IMR-90 (cell line): ENCODE data around the gene PLEKHO2. TPM values are rescaled to one million over a fixed set of nuclear protein-coding genes. Genes with fewer than 3 reads are reported as not detected.

Experiments
- ATAC-seq: fragments of 200-7000 bp; cut with Tn5 transposase; 2 replicates; pipeline ENCODE4 v1.9.1; 2020; ENCODE audit warnings: low read depth, mild to moderate bottlenecking, moderate library complexity
- BruUV-seq: library from RNA; stranded (reverse); fragments of 400-500 nt; replicated peaks from 2 replicates; lab custom pipeline; 2021; lab: Mats Ljungman, UMichigan
- CTCF ChIA-PET: fragments of 300-600 bp; formaldehyde crosslinking; extraction: SDS; loops from one replicate; lab custom pipeline; 2021; ENCODE audit warnings: antibody characterized with exemption; lab: Yijun Ruan, JAX
- POLR2A ChIA-PET: fragments of 300-600 bp; sonication (Branson Sonifier 250); formaldehyde crosslinking; loops from one replicate; lab custom pipeline; 2022; ENCODE audit warnings: antibody characterized with exemption; ENCODE audit not compliant: unreplicated experiment; lab: Charles Lee
- DNase-seq: peaks from one replicate; pipeline ENCODE4 v3.0.0; 2013
- H2AFZ ChIP-seq: replicated peaks from 2 replicates; pipeline ENCODE3; 2013; ENCODE audit warnings: low read length, mild to moderate bottlenecking; ENCODE audit not compliant: poor library complexity
- H2AK5ac ChIP-seq: 2 replicates; pipeline ENCODE4 v1.6.1; 2013; ENCODE audit warnings: low read depth, low read length, inconsistent platforms
- H2AK9ac ChIP-seq: replicated peaks from 2 replicates; pipeline ENCODE3; 2013; ENCODE audit warnings: mild to moderate bottlenecking, low read depth, low read length, moderate library complexity; ENCODE audit not compliant: poor library complexity
- H2BK120ac ChIP-seq: 2 replicates; pipeline ENCODE4 v1.6.1; 2013; ENCODE audit warnings: low read depth, low read length, inconsistent platforms
- H2BK15ac ChIP-seq: 3 replicates; pipeline ENCODE4 v1.6.1; 2013; ENCODE audit warnings: low read depth, low read length, inconsistent platforms
- H2BK20ac ChIP-seq: 2 replicates; pipeline ENCODE4 v1.6.1; 2013; ENCODE audit warnings: low read depth, mild to moderate bottlenecking, inconsistent platforms, low read length, moderate library complexity
- H2BK5ac ChIP-seq: 2 replicates; pipeline ENCODE4 v1.6.1; 2013; ENCODE audit warnings: mild to moderate bottlenecking, low read depth, low read length, inconsistent platforms; ENCODE audit not compliant: poor library complexity, severe bottlenecking
- H3K14ac ChIP-seq: replicated peaks from 2 replicates; pipeline ENCODE4 v1.6.1; 2013; ENCODE audit warnings: low read depth, low read length, inconsistent platforms
- H3K18ac ChIP-seq: 2 replicates; pipeline ENCODE4 v1.6.1; 2013; ENCODE audit warnings: low read depth, low read length, control low read depth
- H3K23ac ChIP-seq: 2 replicates; pipeline ENCODE4 v1.6.1; 2013; ENCODE audit warnings: low read depth, low read length, inconsistent platforms
- H3K27ac ChIP-seq: 2 replicates; pipeline ENCODE4 v1.5.1; 2013; ENCODE audit warnings: mild to moderate bottlenecking, control low read depth, low read length; ENCODE audit not compliant: insufficient read depth
- H3K27me3 ChIP-seq: 2 replicates; pipeline ENCODE4 v1.6.1; 2013; ENCODE audit warnings: low read length; ENCODE audit not compliant: control insufficient read depth, insufficient read depth
- H3K36me3 ChIP-seq: 2 replicates; pipeline ENCODE4 v1.6.1; 2013; ENCODE audit warnings: low read length, mixed read lengths; ENCODE audit not compliant: control insufficient read depth, insufficient read depth
- H3K4ac ChIP-seq: 2 replicates; pipeline ENCODE4 v1.6.1; 2013; ENCODE audit warnings: low read depth, low read length, inconsistent platforms
- H3K4me1 ChIP-seq: 2 replicates; pipeline ENCODE4 v1.6.1; 2013; ENCODE audit warnings: low read length, mixed read lengths; ENCODE audit not compliant: control insufficient read depth, insufficient read depth
- H3K4me2 ChIP-seq: 2 replicates; pipeline ENCODE4 v1.6.1; 2013; ENCODE audit warnings: low read depth, mild to moderate bottlenecking, control low read depth, low read length, moderate library complexity
- H3K4me3 ChIP-seq: 2 replicates; pipeline ENCODE4 v1.5.1; 2013; ENCODE audit warnings: low read depth, mild to moderate bottlenecking, control low read depth, low read length, moderate library complexity; ENCODE audit not compliant: insufficient read depth
- H3K56ac ChIP-seq: 2 replicates; pipeline ENCODE4 v1.6.1; 2013; ENCODE audit warnings: low read length, inconsistent platforms; ENCODE audit not compliant: insufficient read depth; ENCODE audit errors: extremely low read depth
- H3K79me1 ChIP-seq, 2 experiments: 2 replicates each; pipeline ENCODE4 v1.6.1; 2013; ENCODE audit warnings: low read length in 2 of 2, inconsistent platforms in 1 of 2, low read depth in 1 of 2
- H3K9ac ChIP-seq: 2 replicates; pipeline ENCODE4 v1.6.1; 2013; ENCODE audit warnings: low read depth, low read length, control low read depth
- H3K9me1 ChIP-seq: 2 replicates; pipeline ENCODE4 v1.6.1; 2013; ENCODE audit warnings: low read length, inconsistent platforms; ENCODE audit not compliant: insufficient read depth
- H3K9me3 ChIP-seq: 2 replicates; pipeline ENCODE4 v1.6.1; 2013; ENCODE audit warnings: low read length; ENCODE audit not compliant: control insufficient read depth, insufficient read depth
- H4K20me1 ChIP-seq: 2 replicates; pipeline ENCODE4 v1.6.1; 2013; ENCODE audit warnings: low read length, inconsistent platforms; ENCODE audit not compliant: insufficient read depth
- H4K5ac ChIP-seq: 2 replicates; pipeline ENCODE4 v1.6.1; 2013; ENCODE audit warnings: mild to moderate bottlenecking, low read depth, low read length, control low read depth
- H4K8ac ChIP-seq, 2 experiments: 2 replicates each; pipeline ENCODE4 v1.6.1; 2013; ENCODE audit warnings: low read depth in 2 of 2, low read length in 2 of 2, control low read depth in 1 of 2, inconsistent platforms in 1 of 2
- H4K91ac ChIP-seq: 2 replicates; pipeline ENCODE4 v1.6.1; 2013; ENCODE audit warnings: low read depth, low read length, inconsistent platforms; ENCODE audit not compliant: insufficient read depth
- BHLHE40 ChIP-seq: fragments of 150-350 bp; IDR thresholded peaks from 2 replicates; pipeline ENCODE4 v1.6.1; 2016; ENCODE audit warnings: mild to moderate bottlenecking, low read depth, low read length
- CHD1 ChIP-seq: IDR thresholded peaks from 2 replicates; pipeline ENCODE4 v1.6.1; 2012; ENCODE audit warnings: low read depth, low read length, improper control_type of control experiment
- MAFK ChIP-seq: IDR thresholded peaks from 2 replicates; pipeline ENCODE4 v1.6.1; 2012; ENCODE audit warnings: low read depth, low read length, improper control_type of control experiment
- MAZ ChIP-seq: IDR thresholded peaks from 2 replicates; pipeline ENCODE4 v1.6.1; 2012; ENCODE audit warnings: low read depth, mild to moderate bottlenecking, low read length, improper control_type of control experiment, moderate library complexity, borderline replicate concordance
- MXI1 ChIP-seq: IDR thresholded peaks from 2 replicates; pipeline ENCODE4 v1.6.1; 2012; ENCODE audit warnings: low read depth, mild to moderate bottlenecking, low read length, moderate library complexity, borderline replicate concordance
- NFE2L2 ChIP-seq: fragments of 150-350 bp; IDR thresholded peaks from 2 replicates; pipeline ENCODE4 v1.6.1; 2016; ENCODE audit warnings: low read depth, mild to moderate bottlenecking, low read length
- RCOR1 ChIP-seq: IDR thresholded peaks from 2 replicates; pipeline ENCODE4 v1.6.1; 2012; ENCODE audit warnings: mild to moderate bottlenecking, low read length, improper control_type of control experiment; ENCODE audit not compliant: insufficient replicate concordance
- WGBS, 2 experiments: methylation state at CpG; one replicate each; pipeline versions ENCODE4 v1.1.5 to v1.1.7; 2013; ENCODE audit warnings: missing lambda C conversion rate in 2 of 2; ENCODE audit not compliant: insufficient read length in 1 of 2; ENCODE audit errors: extremely low coverage in 2 of 2; 5-methylcytosine and 5-hydroxymethylcytosine counted together
- dilution Hi-C: fragments of 300-500 bp; cut with HindIII; formaldehyde crosslinking; loops from one replicate; pipeline ENCODE4 v1.14.3; 2018; ENCODE audit warnings: low sequenced_read_pairs; ENCODE audit not compliant: unreplicated experiment
- in situ Hi-C: fragments of 300-500 bp; cut with MboI; formaldehyde crosslinking; loops from 3 replicates; pipeline ENCODE4 v1.14.3; 2019; ENCODE audit warnings: low sequenced_read_pairs, inconsistent platforms, mixed read lengths
- intact Hi-C: fragments of 100-400 bp; cut with micrococcal nuclease; formaldehyde crosslinking; loops from 2 replicates; pipeline ENCODE4 v1.10.0; 2022
- polyA plus RNA-seq, 3 experiments: library from polyadenylated mRNA; depleted of rRNA; stranded (reverse); fragments of >200 nt; gene quantifications; 2 replicates each; pipeline ENCODE4 v1.2.3, GENCODE V29; 2012; ENCODE audit warnings: low replicate concordance in 1 of 3
- total RNA-seq: library from RNA; depleted of rRNA; stranded (reverse); fragments of >200 nt; gene quantifications from 2 replicates; pipeline ENCODE4 v1.2.3, GENCODE V29; 2012
- TF ChIP-seq, protein P1 (sequence below): conservative IDR thresholded peaks from 2 replicates; pipeline ENCODE4 v1.5.1; 2012; ENCODE audit warnings: mild to moderate bottlenecking, low read depth, low read length, improper control_type of control experiment

The PLEKHO2 gene
- total and polyA plus RNA-seq, 2 of the 4 experiments (the other 2 are of a cell fraction): 19.0 to 22.5 TPM

- no peaks in the 10 kb centered on the region for H3K27me3 ChIP-seq
- dilution Hi-C loops (no loop called here), in situ Hi-C loops (no loop called here), intact Hi-C loops (no loop called here)
- no peak overlapping the region for H3K9ac ChIP-seq
- no peak overlapping the region for H4K91ac ChIP-seq
- no peak for DNase-seq
- no peak overlapping the region for H3K4me2 ChIP-seq
- TF ChIP-seq MAZ (no peak), NFE2L2 (no peak), CHD1 (no peak), MAFK (no peak), RCOR1 (no peak), MXI1 (no peak), BHLHE40 (no peak)
- TF ChIP-seq, protein P1, sequence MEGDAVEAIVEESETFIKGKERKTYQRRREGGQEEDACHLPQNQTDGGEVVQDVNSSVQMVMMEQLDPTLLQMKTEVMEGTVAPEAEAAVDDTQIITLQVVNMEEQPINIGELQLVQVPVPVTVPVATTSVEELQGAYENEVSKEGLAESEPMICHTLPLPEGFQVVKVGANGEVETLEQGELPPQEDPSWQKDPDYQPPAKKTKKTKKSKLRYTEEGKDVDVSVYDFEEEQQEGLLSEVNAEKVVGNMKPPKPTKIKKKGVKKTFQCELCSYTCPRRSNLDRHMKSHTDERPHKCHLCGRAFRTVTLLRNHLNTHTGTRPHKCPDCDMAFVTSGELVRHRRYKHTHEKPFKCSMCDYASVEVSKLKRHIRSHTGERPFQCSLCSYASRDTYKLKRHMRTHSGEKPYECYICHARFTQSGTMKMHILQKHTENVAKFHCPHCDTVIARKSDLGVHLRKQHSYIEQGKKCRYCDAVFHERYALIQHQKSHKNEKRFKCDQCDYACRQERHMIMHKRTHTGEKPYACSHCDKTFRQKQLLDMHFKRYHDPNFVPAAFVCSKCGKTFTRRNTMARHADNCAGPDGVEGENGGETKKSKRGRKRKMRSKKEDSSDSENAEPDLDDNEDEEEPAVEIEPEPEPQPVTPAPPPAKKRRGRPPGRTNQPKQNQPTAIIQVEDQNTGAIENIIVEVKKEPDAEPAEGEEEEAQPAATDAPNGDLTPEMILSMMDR: no peak
- no peak overlapping the region for H3K4me3 ChIP-seq
- ATAC-seq: no peak
- H4K5ac ChIP-seq: no peak overlapping the region
- H3K4ac ChIP-seq: no peak overlapping the region
- peaks cover 11% of the 10 kb centered on the region; the same call in 1 of the 2 replicates for H3K36me3 ChIP-seq
- no peak overlapping the region for H2AK5ac ChIP-seq
- no peak overlapping the region for H2BK5ac ChIP-seq
- ChIA-PET CTCF (no interaction called here), POLR2A (no interaction called here)
- H4K8ac ChIP-seq: no peak overlapping the region
- no peak overlapping the region for H3K14ac ChIP-seq
- no peaks in the 10 kb centered on the region for H3K9me3 ChIP-seq
- no peak overlapping the region for H2BK15ac ChIP-seq
- 0 out of 4 replicates have a peak, but pooled peaks cover 3% of the 10 kb centered on the region in 2 experiments for H3K79me1 ChIP-seq
- no peak overlapping the region for H2AK9ac ChIP-seq
- no peak overlapping the region for H2AFZ ChIP-seq
- H3K9me1 ChIP-seq: no peaks in the 10 kb centered on the region
- no peak overlapping the region for H3K27ac ChIP-seq
- H3K18ac ChIP-seq: no peak overlapping the region
- H2BK20ac ChIP-seq: no peak overlapping the region
- WGBS, 2 experiments: 89% methylated on average over 3 of the region's 13 CpGs; no CpG with 5 or more reads in 1 of the 2 experiments
- H4K20me1 ChIP-seq: no peaks in the 10 kb centered on the region
- H3K56ac ChIP-seq: no peak overlapping the region
- H3K4me1 ChIP-seq: peaks cover 1% of the 10 kb centered on the region; the same call in 1 of the 2 replicates
- no TSS peak for BruUV-seq
- H3K23ac ChIP-seq: no peak overlapping the region
- no peak overlapping the region for H2BK120ac ChIP-seq
Observed at GRCh38 chr15:64816452-64816851, 25.3 kb upstream of the PLEKHO2 start.
